K562 (cell line): ENCODE data around the gene SS18L1. TPM values are rescaled to one million over a fixed set of nuclear protein-coding genes. Genes with fewer than 3 reads are reported as not detected.

Experiments
- ARID4B ChIP-seq: sonication (generic); formaldehyde crosslinking; IDR thresholded peaks from 2 replicates; pipeline ENCODE4 v1.8.0; 2022; ENCODE audit warnings: mild to moderate bottlenecking, missing genetic modification reagents
- CTBP1 ChIP-seq: fragments of 450-650 bp; IDR thresholded peaks from 2 replicates; pipeline ENCODE4 v1.6.1; 2016; ENCODE audit warnings: borderline replicate concordance
- FOXP4 ChIP-seq: sonication (generic); formaldehyde crosslinking; IDR thresholded peaks from 2 replicates; pipeline ENCODE4 v1.8.0; 2022; ENCODE audit warnings: mild to moderate bottlenecking, missing genetic modification reagents, borderline replicate concordance
- HOXB6 ChIP-seq: fragments of 250-450 bp; sonication (Bioruptor Pico); IDR thresholded peaks from 2 replicates; pipeline ENCODE4 v1.5.1; 2022; ENCODE audit warnings: mild to moderate bottlenecking, borderline replicate concordance
- IRF2 ChIP-seq: sonication (generic); formaldehyde crosslinking; IDR thresholded peaks from 2 replicates; pipeline ENCODE4 v1.8.1; 2022; ENCODE audit warnings: mild to moderate bottlenecking, missing genetic modification reagents
- JUNB ChIP-seq: fragments of 450-650 bp; formaldehyde crosslinking; conservative IDR thresholded peaks from 2 replicates; pipeline ENCODE4 v1.4.0; 2020; ENCODE audit warnings: mild to moderate bottlenecking
- MAFF ChIP-seq: IDR thresholded peaks from 2 replicates; pipeline ENCODE4 v1.6.1; 2012; ENCODE audit warnings: low read length, improper control_type of control experiment
- MEIS2 ChIP-seq: fragments of 450-650 bp; IDR thresholded peaks from 2 replicates; pipeline ENCODE4 v1.6.1; 2014; ENCODE audit warnings: mild to moderate bottlenecking; ENCODE audit not compliant: partially characterized antibody
- PKNOX1 ChIP-seq: fragments of 450-650 bp; IDR thresholded peaks from 2 replicates; pipeline ENCODE4 v1.6.1; 2016
- TAF7 ChIP-seq: fragments of 450-650 bp; IDR thresholded peaks from 2 replicates; pipeline ENCODE4 v1.6.1; 2016; ENCODE audit warnings: missing genetic modification characterization, missing compliant biosample characterization
- TBP ChIP-seq: optimal IDR thresholded peaks from 2 replicates; pipeline ENCODE3; 2011; ENCODE audit warnings: low read depth, low read length, improper control_type of control experiment
- ZEB2 ChIP-seq: fragments of 450-650 bp; IDR thresholded peaks from 2 replicates; pipeline ENCODE4 v1.6.1; 2016
- polyA plus RNA-seq, 8 experiments: library from polyadenylated mRNA; depleted of rRNA in 4 of 8; stranded (reverse) in 5 of 8; unstranded in 3 of 8; fragments of >200 nt; fragmentation: Nextera tagmentation in 2 of 8; fragmentation: Illumina TruSeq in 1 of 8; extraction: Ambion mirVana in 2 of 8; extraction: Trizol in 1 of 8; gene quantifications; 2 replicates each; pipeline versions ENCODE4 v1.2.1 to v1.2.3, GENCODE V29; 2011 to 2014; ENCODE audit warnings: inconsistent platforms in 1 of 8, missing spikeins in 1 of 8
- total RNA-seq, 7 experiments: library from RNA; depleted of rRNA in 6 of 7; stranded (reverse); fragments of >200 nt in 6 of 7; fragmentation: Illumina TruSeq in 2 of 7; extraction: Trizol in 2 of 7; gene quantifications; 2 replicates each; pipeline versions ENCODE4 v1.2.1 to v1.2.3, GENCODE V29; 2011 to 2021; ENCODE audit warnings: low replicate concordance in 1 of 7
- TF ChIP-seq, protein P1 (sequence below): fragments of 450-650 bp; IDR thresholded peaks from 2 replicates; pipeline ENCODE4 v1.6.1; 2014; ENCODE audit warnings: low read depth, mild to moderate bottlenecking, moderate library complexity, borderline replicate concordance
- TF ChIP-seq, protein P2 (sequence below): fragments of 250-450 bp; sonication (Bioruptor Pico); IDR thresholded peaks from 2 replicates; pipeline ENCODE4 v1.5.0; 2021; ENCODE audit warnings: mild to moderate bottlenecking, moderate library complexity

Gene SS18L1
- total and polyA plus RNA-seq, 9 of the 15 experiments (the other 6 are each of a cell fraction or from before 2014, with no cell fraction given) = 2.7 to 28.3 (median 15.1) TPM

- no peak for TF ChIP-seq HOXB6 (CRISPR knock-in tag)
- peak; percentile 62; the same call in 1 of the 2 replicates for TF ChIP-seq ARID4B (CRISPR knock-in tag)
- TF ChIP-seq PKNOX1 = no peak
- TF ChIP-seq TBP = peak; percentile 47
- no peak for TF ChIP-seq ZEB2
- TF ChIP-seq, protein P1, sequence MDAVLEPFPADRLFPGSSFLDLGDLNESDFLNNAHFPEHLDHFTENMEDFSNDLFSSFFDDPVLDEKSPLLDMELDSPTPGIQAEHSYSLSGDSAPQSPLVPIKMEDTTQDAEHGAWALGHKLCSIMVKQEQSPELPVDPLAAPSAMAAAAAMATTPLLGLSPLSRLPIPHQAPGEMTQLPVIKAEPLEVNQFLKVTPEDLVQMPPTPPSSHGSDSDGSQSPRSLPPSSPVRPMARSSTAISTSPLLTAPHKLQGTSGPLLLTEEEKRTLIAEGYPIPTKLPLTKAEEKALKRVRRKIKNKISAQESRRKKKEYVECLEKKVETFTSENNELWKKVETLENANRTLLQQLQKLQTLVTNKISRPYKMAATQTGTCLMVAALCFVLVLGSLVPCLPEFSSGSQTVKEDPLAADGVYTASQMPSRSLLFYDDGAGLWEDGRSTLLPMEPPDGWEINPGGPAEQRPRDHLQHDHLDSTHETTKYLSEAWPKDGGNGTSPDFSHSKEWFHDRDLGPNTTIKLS = no peak
- peak; percentile 25 for TF ChIP-seq MEIS2
- TF ChIP-seq, protein P2, sequence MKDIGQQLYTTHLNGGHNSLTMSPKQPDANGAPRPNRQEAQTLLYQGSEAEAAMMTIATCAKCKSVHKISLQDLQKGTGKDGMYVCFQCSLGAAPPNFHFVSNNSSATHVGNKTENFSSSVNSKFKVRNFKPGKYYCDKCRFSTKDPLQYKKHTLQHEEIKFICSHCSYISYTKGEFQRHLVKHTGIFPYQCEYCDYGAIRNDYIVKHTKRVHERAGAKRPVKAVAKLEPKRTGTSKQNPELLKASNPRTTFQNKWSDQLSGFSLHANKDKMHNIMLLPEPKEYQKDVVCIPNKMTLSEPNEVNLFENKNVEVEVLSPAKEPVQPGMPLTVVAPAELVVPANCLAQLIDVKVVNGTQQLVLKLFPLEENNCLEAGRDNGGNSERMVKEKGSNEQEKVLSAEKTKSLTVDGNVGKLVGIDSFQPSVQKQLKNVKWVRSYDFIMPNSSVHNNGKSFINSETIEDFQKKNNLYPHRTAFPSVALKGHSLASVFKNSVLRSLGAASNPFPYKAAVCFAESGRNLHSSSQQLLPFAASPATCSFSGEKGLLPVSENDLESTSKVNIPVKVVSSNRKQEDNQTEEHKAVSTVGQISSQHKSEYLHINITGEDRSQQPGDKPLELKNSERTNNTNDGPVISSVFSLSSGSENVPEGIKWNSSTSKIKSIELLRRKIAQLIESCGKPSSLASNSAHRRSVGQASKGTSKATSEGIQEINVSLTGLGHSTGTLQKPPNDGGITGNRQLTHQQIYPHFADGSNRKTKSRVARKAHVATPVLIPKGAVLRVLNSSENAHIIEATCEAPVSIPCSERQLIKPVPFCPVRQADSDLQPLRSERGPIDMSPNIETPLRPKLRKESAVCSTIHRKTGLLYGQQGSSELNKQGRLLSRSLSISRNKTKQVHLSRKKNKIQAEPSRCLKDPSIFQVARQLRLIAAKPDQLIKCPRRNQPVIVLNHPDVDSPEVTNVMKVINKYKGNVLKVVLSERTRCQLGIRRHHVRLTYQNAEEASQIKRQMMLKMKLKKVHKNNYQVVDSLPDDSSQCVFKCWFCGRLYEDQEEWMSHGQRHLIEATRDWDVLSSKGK (CRISPR knock-in tag) = no peak
- TF ChIP-seq FOXP4 (CRISPR knock-in tag) = no peak
- TF ChIP-seq TAF7 = no peak
- no peak for TF ChIP-seq IRF2 (CRISPR knock-in tag)
- no peak for TF ChIP-seq JUNB (CRISPR knock-in tag)
- no peak for TF ChIP-seq MAFF
- TF ChIP-seq CTBP1 = peak; percentile 99
These were observed at the start of gene SS18L1, which contains the start of gene PSMA7 (continued) for GRCh38 chr20:62143081-62143956.
